ENCODE results near the gene PCDHGA9. TPM values are rescaled to one million over a fixed set of nuclear protein-coding genes. Genes with fewer than 3 reads are reported as not detected.
A peak's percentile ranks its signal among the peaks of the same experiment; 100 is the strongest.

The PCDHGA9 gene
- total and polyA plus RNA-seq, 2 of the 8 experiments (the other 6 are each of a cell fraction or from before 2014, with no cell fraction given): 0.79 to 1.1 TPM

DNA sequence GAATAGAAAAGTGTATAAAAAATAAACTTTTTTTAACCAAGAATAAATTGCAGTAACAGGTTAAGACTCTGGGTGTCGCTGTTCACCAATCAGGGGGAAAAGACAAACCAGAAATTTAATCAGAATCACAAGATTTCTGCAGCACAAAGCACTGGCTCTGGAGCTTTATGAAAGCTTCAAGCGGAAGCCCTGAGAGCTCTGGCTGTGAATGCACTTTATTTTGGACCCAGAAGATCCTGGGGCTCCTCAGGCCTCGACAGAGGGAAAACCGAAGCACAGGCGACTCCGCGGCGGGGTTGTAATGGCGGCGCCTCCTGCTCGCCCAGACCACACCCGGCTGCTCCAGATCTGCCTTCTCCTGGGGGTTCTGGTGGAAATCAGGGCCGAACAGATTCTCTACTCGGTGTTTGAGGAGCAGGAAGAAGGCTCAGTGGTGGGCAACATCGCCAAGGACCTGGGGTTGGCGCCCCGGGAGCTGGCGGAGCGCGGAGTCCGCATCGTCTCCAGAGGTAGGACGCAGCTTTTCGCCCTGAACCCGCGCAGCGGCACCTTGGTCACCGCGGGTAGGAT is 47.6 kb upstream of the PCDHGA9 start, which contains the start of gene PCDHGA4:
TSS of gene PCDHGA4 (plus strand) at position 122 of the 570 bp plus-strand sequence. CDS start at position 209, 87 bp downstream.
- Histone ChIP-seq H4K8ac (ENCODE audit: extremely low read depth, insufficient read depth, low read length) (no peak within 1 kb of the TSS), H3K56ac (replicated peaks; ENCODE audit: insufficient read length, low read depth, low read length) (no peak within 1 kb of the TSS), H4K5ac (ENCODE audit: insufficient read length, low read depth, low read length) (no peak within 1 kb of the TSS), H2BK20ac (ENCODE audit: low read length) (no peak within 1 kb of the TSS), H2AK5ac (ENCODE audit: low read depth, low read length) (no peak within 1 kb of the TSS), H3K4me2 (ENCODE audit: insufficient read depth in 1 of 2, low read depth in 2 of 2, low read length in 2 of 2) (no peak within 1 kb of the TSS), H2AFZ (ENCODE audit: low read length) (no peak within 1 kb of the TSS), H3K79me1 (ENCODE audit: low read depth, low read length) (no peaks in the 10 kb centered on the region), H3K4ac (replicated peaks; ENCODE audit: insufficient read length, low read depth, low read length) (no peak within 1 kb of the TSS), H3K4me3 (ENCODE audit: extremely low read depth in 1 of 4, insufficient read depth in 2 of 4, low read depth in 3 of 4, low read length in 4 of 4) (no peak within 1 kb of the TSS), H3K9ac (replicated peaks in 1 of 4; ENCODE audit: extremely low read depth in 1 of 4, low read depth in 3 of 4, low read length in 3 of 4) (no peak within 1 kb of the TSS), H3K18ac (ENCODE audit: extremely low read depth, low read length) (no peak within 1 kb of the TSS), H4K91ac (replicated peaks; ENCODE audit: insufficient read length, low read length) (no peak within 1 kb of the TSS), H3K14ac (ENCODE audit: insufficient read length) (no peak within 1 kb of the TSS), H2BK120ac (replicated peaks; ENCODE audit: low read depth, low read length) (no peak within 1 kb of the TSS), H3K4me1 (replicated peaks in 1 of 4; ENCODE audit: control insufficient read depth in 3 of 4, insufficient read depth in 4 of 4, low read length in 3 of 4) (peaks cover 0 to 6% (median under 1%) of the 10 kb centered on the region in 4 experiments; a peak in 1 of 7 replicates), H3K9me3 (ENCODE audit: insufficient read depth in 2 of 2, low read depth in 1 of 2, low read length in 1 of 2) (peaks cover 35 to 44% of the 10 kb centered on the region in 2 experiments), H3K23ac (ENCODE audit: insufficient read length) (no peak within 1 kb of the TSS), H3K23me2 (ENCODE audit: low read depth, low read length) (no peaks in the 10 kb centered on the region), H3K79me2 (ENCODE audit: control insufficient read depth in 1 of 2, insufficient read depth in 2 of 2, low read length in 2 of 2) (no peaks in the 10 kb centered on the region), H2BK5ac (ENCODE audit: low read depth, low read length) (no peak within 1 kb of the TSS), H2BK12ac (ENCODE audit: low read depth, low read length) (no peak within 1 kb of the TSS), H3K27me3 (replicated peaks in 1 of 4; ENCODE audit: control insufficient read depth in 3 of 4, extremely low read depth in 1 of 4, insufficient read depth in 3 of 4, low read length in 3 of 4) (no peaks in the 10 kb centered on the region), H3K36me3 (ENCODE audit: control insufficient read depth in 2 of 4, insufficient read depth in 4 of 4, low read length in 3 of 4) (peaks cover 0 to 13% (median 3%) of the 10 kb centered on the region in 4 experiments; a peak in 3 of 8 replicates), H4K20me1 (replicated peaks in 1 of 2; ENCODE audit: control insufficient read depth in 1 of 2, insufficient read depth in 2 of 2, low read length in 2 of 2) (no peaks in the 10 kb centered on the region), H3K27ac (ENCODE audit: low read depth, low read length) (no peak within 1 kb of the TSS), H2BK15ac (ENCODE audit: low read length) (no peak within 1 kb of the TSS)
- DNase-seq (ENCODE audit: low read depth in 1 of 2, low spot score in 2 of 2): no peak
- TF ChIP-seq JUND (IDR thresholded peaks at IDR 0.05; ENCODE audit: low read length) (no peak), RAD21 (IDR thresholded peaks at IDR 0.05 in 1 of 2, conservative IDR thresholded peaks at IDR 0.05 in 1 of 2; ENCODE audit: low read depth in 2 of 2, low read length in 2 of 2) (peak; percentile 25 to 37)
- TF ChIP-seq, protein P1, sequence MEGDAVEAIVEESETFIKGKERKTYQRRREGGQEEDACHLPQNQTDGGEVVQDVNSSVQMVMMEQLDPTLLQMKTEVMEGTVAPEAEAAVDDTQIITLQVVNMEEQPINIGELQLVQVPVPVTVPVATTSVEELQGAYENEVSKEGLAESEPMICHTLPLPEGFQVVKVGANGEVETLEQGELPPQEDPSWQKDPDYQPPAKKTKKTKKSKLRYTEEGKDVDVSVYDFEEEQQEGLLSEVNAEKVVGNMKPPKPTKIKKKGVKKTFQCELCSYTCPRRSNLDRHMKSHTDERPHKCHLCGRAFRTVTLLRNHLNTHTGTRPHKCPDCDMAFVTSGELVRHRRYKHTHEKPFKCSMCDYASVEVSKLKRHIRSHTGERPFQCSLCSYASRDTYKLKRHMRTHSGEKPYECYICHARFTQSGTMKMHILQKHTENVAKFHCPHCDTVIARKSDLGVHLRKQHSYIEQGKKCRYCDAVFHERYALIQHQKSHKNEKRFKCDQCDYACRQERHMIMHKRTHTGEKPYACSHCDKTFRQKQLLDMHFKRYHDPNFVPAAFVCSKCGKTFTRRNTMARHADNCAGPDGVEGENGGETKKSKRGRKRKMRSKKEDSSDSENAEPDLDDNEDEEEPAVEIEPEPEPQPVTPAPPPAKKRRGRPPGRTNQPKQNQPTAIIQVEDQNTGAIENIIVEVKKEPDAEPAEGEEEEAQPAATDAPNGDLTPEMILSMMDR (IDR thresholded peaks at IDR 0.05; ENCODE audit: control extremely low read depth in 1 of 3, insufficient read depth in 1 of 3, low read depth in 1 of 3, low read length in 3 of 3): peak in 2 of 3 experiments; percentile 34 to 39; a peak in 2 of 4 replicates
- WGBS, 2 experiments (ENCODE audit: extremely low coverage in 1 of 2, insufficient coverage in 1 of 2, insufficient read length in 1 of 2, insufficient replicate concordance in 2 of 2, low coverage in 1 of 2, low lambda C conversion rate in 2 of 2, missing lambda C conversion rate in 1 of 2): 87% methylated on average over 29 of the region's 29 CpGs; no CpG with 5 or more reads in 1 of the 2 experiments
- ChIA-PET CTCF (ENCODE audit: partially characterized antibody) (interaction anchor here (0.6 to 4.4 kb wide), 42 partner anchors 9 to 279 kb away, joined by 3 to 28 read pairs (median 5); partner anchors contain the start of genes PCDHB10, PCDHB14, PCDHB15 and PCDHB16), POLR2A (ENCODE audit: partially characterized antibody) (no interaction called here)
- no peak for FAIRE-seq

Data from H1 (cell line).